ENCODE measurements around the gene CTIF. TPM values are rescaled to one million over a fixed set of nuclear protein-coding genes. Genes with fewer than 3 reads are reported as not detected.

Gene CTIF
- polyA plus RNA-seq, 1 experiment, result 40.2 TPM

GRCh38 chr18:48621815-48622555 is 83.2 kb downstream of the CTIF start:
- no peak for TF ChIP-seq CTCF (IDR thresholded peaks at IDR 0.05; ENCODE audit: low read depth, low read length)
- peak overlapping the region; percentile 95 for H3K27ac ChIP-seq (ENCODE audit: low read depth, low read length)
- ChIA-PET CTCF (interaction anchor here (1.1 kb wide), 1 partner anchor 146 kb away, joined by 3 read pairs; no protein-coding TSS in a partner anchor), POLR2A (interaction anchor here (1.0 to 1.2 kb wide), 2 partner anchors 8 to 18 kb away, joined by 3 to 7 read pairs; no protein-coding TSS in a partner anchor)
- no peak for DNase-seq (ENCODE audit: low read depth, low spot score)
- no peaks in the 10 kb centered on the region for H3K27me3 ChIP-seq (ENCODE audit: control insufficient read depth, insufficient read depth, low read length)
- H3K9me3 ChIP-seq (ENCODE audit: control insufficient read depth, insufficient read depth, low read length), result no peaks in the 10 kb centered on the region
- no peak overlapping the region for H3K4me3 ChIP-seq (ENCODE audit: low read depth, low read length)

GRCh38 chr18:48622911-48623431 is 84.1 kb downstream of the CTIF start:
- POLR2A ChIA-PET, result interaction anchor here (0.6 to 1.2 kb wide), 9 partner anchors 9 to 708 kb away, joined by 3 to 13 read pairs (median 4); no protein-coding TSS in a partner anchor
- H3K27me3 ChIP-seq (ENCODE audit: control insufficient read depth, insufficient read depth, low read length), result no peaks in the 10 kb centered on the region
- TF ChIP-seq CTCF (IDR thresholded peaks at IDR 0.05; ENCODE audit: low read depth, low read length), result no peak
- CTCF ChIA-PET, result no interaction called here
- H3K27ac ChIP-seq (ENCODE audit: low read depth, low read length), result peak overlapping the region; percentile 95
- no peaks in the 10 kb centered on the region for H3K9me3 ChIP-seq (ENCODE audit: control insufficient read depth, insufficient read depth, low read length)
- no peak overlapping the region for H3K4me3 ChIP-seq (ENCODE audit: low read depth, low read length)
- DNase-seq (ENCODE audit: low read depth, low spot score), result no peak

DNA sequence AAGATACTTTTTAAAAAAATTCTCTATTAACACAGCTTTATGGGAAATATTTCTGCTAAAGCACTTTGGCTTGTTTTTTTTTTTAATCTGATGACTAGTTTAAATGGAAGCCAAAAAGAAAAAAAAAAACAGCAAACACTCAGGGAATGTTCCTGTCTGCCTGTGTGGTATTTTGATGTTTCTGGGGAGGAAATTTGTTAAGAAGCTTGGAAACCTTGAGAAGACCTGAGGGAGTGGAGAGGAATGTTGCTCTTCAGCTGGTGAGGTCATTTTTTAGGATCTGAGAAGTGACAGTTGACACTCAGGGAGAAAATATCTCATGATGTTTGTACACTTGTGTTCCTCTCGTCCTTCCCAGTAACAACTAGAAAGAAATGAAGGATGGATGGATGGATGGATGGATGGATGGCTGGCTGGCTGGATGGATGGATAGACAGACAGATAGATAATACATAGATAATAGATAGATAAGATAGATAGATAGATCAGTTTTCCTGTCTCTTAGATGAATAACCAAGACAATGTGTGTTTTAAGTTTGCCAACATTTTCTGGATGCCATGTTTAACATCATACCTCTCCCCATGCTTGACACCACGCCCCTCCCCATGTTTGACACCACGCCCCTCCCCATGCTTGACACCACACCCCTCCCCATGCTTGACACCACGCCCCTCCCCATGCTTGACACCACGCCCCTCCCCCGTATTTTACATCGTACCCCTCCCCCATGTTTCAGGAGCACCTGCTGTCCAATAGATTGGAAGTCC is 84.8 kb downstream of the CTIF start:
- H3K27ac ChIP-seq (ENCODE audit: low read depth, low read length), result peak overlapping the region; percentile 95
- no peaks in the 10 kb centered on the region for H3K9me3 ChIP-seq (ENCODE audit: control insufficient read depth, insufficient read depth, low read length)
- no peak overlapping the region for H3K4me3 ChIP-seq (ENCODE audit: low read depth, low read length)
- TF ChIP-seq CTCF (IDR thresholded peaks at IDR 0.05; ENCODE audit: low read depth, low read length), result no peak
- H3K27me3 ChIP-seq (ENCODE audit: control insufficient read depth, insufficient read depth, low read length), result no peaks in the 10 kb centered on the region
- ChIA-PET CTCF (no interaction called here), POLR2A (interaction anchor here (0.6 to 1.2 kb wide), 9 partner anchors 10 to 709 kb away, joined by 3 to 13 read pairs (median 4); no protein-coding TSS in a partner anchor)
- DNase-seq (ENCODE audit: low read depth, low spot score), result peak; percentile 66

DNA sequence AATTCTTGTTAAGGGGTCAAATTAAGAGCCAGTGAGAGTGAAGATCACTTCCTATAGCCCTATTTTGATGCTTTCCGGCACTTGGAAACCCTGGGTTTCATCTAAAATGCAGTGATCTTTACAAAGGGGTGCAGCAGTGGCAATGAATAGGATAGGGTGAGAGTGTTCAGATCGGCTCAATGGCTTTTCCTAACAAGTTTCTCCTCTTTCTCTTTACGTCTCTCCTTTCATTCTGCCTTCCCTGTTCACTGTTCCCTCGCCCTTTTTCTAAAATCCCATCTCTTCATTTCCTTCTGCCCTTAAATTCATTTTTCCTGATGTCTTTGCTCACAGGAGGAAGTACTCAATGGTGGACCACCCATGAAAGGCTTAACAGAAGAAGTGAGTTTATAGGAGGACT is 86.0 kb downstream of the CTIF start:
- no peak for TF ChIP-seq CTCF (IDR thresholded peaks at IDR 0.05; ENCODE audit: low read depth, low read length)
- POLR2A ChIA-PET, result no interaction called here
- no peaks in the 10 kb centered on the region for H3K9me3 ChIP-seq (ENCODE audit: control insufficient read depth, insufficient read depth, low read length)

More for the DNA sequence above, 86.0 kb downstream of the CTIF start:
- no peak for DNase-seq (ENCODE audit: low read depth, low spot score)
- Histone ChIP-seq H3K27ac (ENCODE audit: low read depth, low read length) (no peak overlapping the region), H3K27me3 (ENCODE audit: control insufficient read depth, insufficient read depth, low read length) (no peaks in the 10 kb centered on the region), H3K4me3 (ENCODE audit: low read depth, low read length) (no peak overlapping the region)
- CTCF ChIA-PET, result no interaction called here

Measured in AG04450 (cell line).